ENCODE data around the gene SSTR4.

The SSTR4 gene

GRCh38 chr20:23029324-23029723 lies 5.8 kb upstream of the SSTR4 start:
- peak overlapping the region; percentile 60 for H3K9ac ChIP-seq (ENCODE audit: low read length)
- no peaks in the 10 kb centered on the region for H3K79me2 ChIP-seq (ENCODE audit: control insufficient read depth, insufficient read depth, low read length, poor library complexity)
- H4K12ac ChIP-seq (ENCODE audit: low read depth, low read length) = no peak overlapping the region
- H3K14ac ChIP-seq (ENCODE audit: low read length) = no peak overlapping the region
- H3K23ac ChIP-seq (ENCODE audit: low read length) = no peak overlapping the region
- H2AK5ac ChIP-seq (ENCODE audit: low read length) = no peak overlapping the region
- H3K4ac ChIP-seq (ENCODE audit: low read depth, low read length) = no peak overlapping the region
- no peak overlapping the region for H4K8ac ChIP-seq (ENCODE audit: low read depth, low read length)
- H3K9me3 ChIP-seq (ENCODE audit: insufficient read depth, low read depth, low read length) = peaks cover 2% of the 10 kb centered on the region
- DNase-seq = no peak
- H3K4me1 ChIP-seq (ENCODE audit: control insufficient read depth in 1 of 2, insufficient read depth in 2 of 2, low read length in 2 of 2) = peaks cover 0 to 2% of the 10 kb centered on the region in 2 experiments
- no peak overlapping the region for H3K27ac ChIP-seq (ENCODE audit: low read depth, low read length)
- peaks cover 9% of the 10 kb centered on the region for H3K27me3 ChIP-seq (ENCODE audit: insufficient read depth, low read length)
- H3K79me1 ChIP-seq (ENCODE audit: low read length) = no peaks in the 10 kb centered on the region
- no peak overlapping the region for H3K4me2 ChIP-seq (ENCODE audit: low read length)
- no peak overlapping the region for H3K4me3 ChIP-seq (ENCODE audit: low read depth, low read length)
- no peak overlapping the region for H2AFZ ChIP-seq (ENCODE audit: insufficient read depth, low read length, poor library complexity)
- H4K91ac ChIP-seq (ENCODE audit: low read depth, low read length) = no peak overlapping the region
- H2BK120ac ChIP-seq (ENCODE audit: insufficient read depth, low read length, poor library complexity) = no peak overlapping the region
- no CpG with 5 or more reads among the region's 4 CpGs for WGBS (ENCODE audit: extremely low coverage, insufficient coverage, insufficient read length)
- no peak overlapping the region for H2BK5ac ChIP-seq (ENCODE audit: low read depth, low read length, poor library complexity)
- no peak overlapping the region for H3K18ac ChIP-seq (ENCODE audit: low read length)
- H3K36me3 ChIP-seq (ENCODE audit: control insufficient read depth in 1 of 2, insufficient read depth in 2 of 2, low read length in 2 of 2) = no peaks in the 10 kb centered on the region
- H2BK12ac ChIP-seq (ENCODE audit: low read length) = no peak overlapping the region

- Histone ChIP-seq H3K9ac (ENCODE audit: low read length) (no peak overlapping the region), H3K4me3 (ENCODE audit: low read depth, low read length) (no peak overlapping the region), H3K4ac (ENCODE audit: low read depth, low read length) (no peak overlapping the region), H2BK5ac (ENCODE audit: low read depth, low read length, poor library complexity) (no peak overlapping the region), H2BK120ac (ENCODE audit: insufficient read depth, low read length, poor library complexity) (no peak overlapping the region), H3K27ac (ENCODE audit: low read depth, low read length) (no peak overlapping the region), H3K36me3 (ENCODE audit: control insufficient read depth in 1 of 2, insufficient read depth in 2 of 2, low read length in 2 of 2) (no peaks in the 10 kb centered on the region), H4K12ac (ENCODE audit: low read depth, low read length) (no peak overlapping the region), H3K23ac (ENCODE audit: low read length) (no peak overlapping the region), H4K8ac (ENCODE audit: low read depth, low read length) (no peak overlapping the region), H3K14ac (ENCODE audit: low read length) (no peak overlapping the region), H3K79me2 (ENCODE audit: control insufficient read depth, insufficient read depth, low read length, poor library complexity) (no peaks in the 10 kb centered on the region), H3K4me2 (ENCODE audit: low read length) (no peak overlapping the region), H3K9me3 (ENCODE audit: insufficient read depth, low read depth, low read length) (peaks cover 9% of the 10 kb centered on the region), H2AFZ (ENCODE audit: insufficient read depth, low read length, poor library complexity) (no peak overlapping the region), H2BK12ac (ENCODE audit: low read length) (no peak overlapping the region), H3K79me1 (ENCODE audit: low read length) (no peaks in the 10 kb centered on the region), H2AK5ac (ENCODE audit: low read length) (no peak overlapping the region), H4K91ac (ENCODE audit: low read depth, low read length) (no peak overlapping the region), H3K4me1 (ENCODE audit: control insufficient read depth in 1 of 2, insufficient read depth in 2 of 2, low read length in 2 of 2) (no peaks in the 10 kb centered on the region), H3K27me3 (ENCODE audit: insufficient read depth, low read length) (peaks cover 28% of the 10 kb centered on the region), H3K18ac (ENCODE audit: low read length) (no peak overlapping the region)
- DNase-seq = no peak
- no CpG with 5 or more reads among the region's 6 CpGs for WGBS (ENCODE audit: extremely low coverage, insufficient coverage, insufficient read length)
These were observed 3.8 kb upstream of the SSTR4 start for GRCh38 chr20:23031346-23031745.

GRCh38 chr20:23032056-23032749 lies 2.9 kb upstream of the SSTR4 start:
- Histone ChIP-seq H2AFZ (ENCODE audit: insufficient read depth, low read length, poor library complexity) (no peak overlapping the region), H3K4me1 (ENCODE audit: control insufficient read depth in 1 of 2, insufficient read depth in 2 of 2, low read length in 2 of 2) (no peaks in the 10 kb centered on the region), H3K4ac (ENCODE audit: low read depth, low read length) (no peak overlapping the region), H2BK120ac (ENCODE audit: insufficient read depth, low read length, poor library complexity) (no peak overlapping the region), H3K79me1 (ENCODE audit: low read length) (no peaks in the 10 kb centered on the region), H2BK12ac (ENCODE audit: low read length) (no peak overlapping the region), H3K79me2 (ENCODE audit: control insufficient read depth, insufficient read depth, low read length, poor library complexity) (no peaks in the 10 kb centered on the region), H4K12ac (ENCODE audit: low read depth, low read length) (no peak overlapping the region), H3K23ac (ENCODE audit: low read length) (no peak overlapping the region), H3K4me2 (ENCODE audit: low read length) (no peak overlapping the region), H3K27me3 (ENCODE audit: insufficient read depth, low read length) (peaks cover 31% of the 10 kb centered on the region), H3K4me3 (ENCODE audit: low read depth, low read length) (no peak overlapping the region), H3K9me3 (ENCODE audit: insufficient read depth, low read depth, low read length) (peaks cover 12% of the 10 kb centered on the region), H4K91ac (ENCODE audit: low read depth, low read length) (no peak overlapping the region), H3K36me3 (ENCODE audit: control insufficient read depth in 1 of 2, insufficient read depth in 2 of 2, low read length in 2 of 2) (no peaks in the 10 kb centered on the region), H4K8ac (ENCODE audit: low read depth, low read length) (no peak overlapping the region), H3K18ac (ENCODE audit: low read length) (no peak overlapping the region), H3K14ac (ENCODE audit: low read length) (no peak overlapping the region), H2BK5ac (ENCODE audit: low read depth, low read length, poor library complexity) (no peak overlapping the region), H2AK5ac (ENCODE audit: low read length) (no peak overlapping the region), H3K27ac (ENCODE audit: low read depth, low read length) (no peak overlapping the region), H3K9ac (ENCODE audit: low read length) (no peak overlapping the region)
- WGBS (ENCODE audit: extremely low coverage, insufficient coverage, insufficient read length) = no CpG with 5 or more reads among the region's 6 CpGs
- no peak for DNase-seq

- Histone ChIP-seq H4K8ac (ENCODE audit: low read depth, low read length) (no peak overlapping the region), H3K23ac (ENCODE audit: low read length) (no peak overlapping the region), H3K27me3 (ENCODE audit: insufficient read depth, low read length) (peaks cover 31% of the 10 kb centered on the region), H2AK5ac (ENCODE audit: low read length) (no peak overlapping the region), H3K79me2 (ENCODE audit: control insufficient read depth, insufficient read depth, low read length, poor library complexity) (no peaks in the 10 kb centered on the region), H2BK5ac (ENCODE audit: low read depth, low read length, poor library complexity) (no peak overlapping the region), H4K91ac (ENCODE audit: low read depth, low read length) (no peak overlapping the region), H3K14ac (ENCODE audit: low read length) (no peak overlapping the region), H3K4ac (ENCODE audit: low read depth, low read length) (no peak overlapping the region), H3K18ac (ENCODE audit: low read length) (no peak overlapping the region), H3K4me2 (ENCODE audit: low read length) (no peak overlapping the region), H2AFZ (ENCODE audit: insufficient read depth, low read length, poor library complexity) (no peak overlapping the region), H3K9me3 (ENCODE audit: insufficient read depth, low read depth, low read length) (peaks cover 12% of the 10 kb centered on the region), H3K27ac (ENCODE audit: low read depth, low read length) (no peak overlapping the region), H2BK120ac (ENCODE audit: insufficient read depth, low read length, poor library complexity) (no peak overlapping the region), H3K79me1 (ENCODE audit: low read length) (no peaks in the 10 kb centered on the region), H3K9ac (ENCODE audit: low read length) (no peak overlapping the region), H3K4me3 (ENCODE audit: low read depth, low read length) (no peak overlapping the region), H2BK12ac (ENCODE audit: low read length) (no peak overlapping the region), H3K4me1 (ENCODE audit: control insufficient read depth in 1 of 2, insufficient read depth in 2 of 2, low read length in 2 of 2) (no peaks in the 10 kb centered on the region), H3K36me3 (ENCODE audit: control insufficient read depth in 1 of 2, insufficient read depth in 2 of 2, low read length in 2 of 2) (no peaks in the 10 kb centered on the region), H4K12ac (ENCODE audit: low read depth, low read length) (no peak overlapping the region)
- WGBS (ENCODE audit: extremely low coverage, insufficient coverage, insufficient read length) = no CpG with 5 or more reads among the region's 5 CpGs
- DNase-seq = no peak
These were observed 2.4 kb upstream of the SSTR4 start for GRCh38 chr20:23032750-23033078.

Measured in trophoblast cell (in vitro differentiated cells and primary cell).